HK-2 (cell line): Measurements from ENCODE around the gene DNMBP.

Source experiments
- DNase-seq: peaks from one replicate; pipeline ENCODE4 v3.0.0-alpha.2; 2018; ENCODE audit not compliant: unreplicated experiment

DNMBP gene, protein sequence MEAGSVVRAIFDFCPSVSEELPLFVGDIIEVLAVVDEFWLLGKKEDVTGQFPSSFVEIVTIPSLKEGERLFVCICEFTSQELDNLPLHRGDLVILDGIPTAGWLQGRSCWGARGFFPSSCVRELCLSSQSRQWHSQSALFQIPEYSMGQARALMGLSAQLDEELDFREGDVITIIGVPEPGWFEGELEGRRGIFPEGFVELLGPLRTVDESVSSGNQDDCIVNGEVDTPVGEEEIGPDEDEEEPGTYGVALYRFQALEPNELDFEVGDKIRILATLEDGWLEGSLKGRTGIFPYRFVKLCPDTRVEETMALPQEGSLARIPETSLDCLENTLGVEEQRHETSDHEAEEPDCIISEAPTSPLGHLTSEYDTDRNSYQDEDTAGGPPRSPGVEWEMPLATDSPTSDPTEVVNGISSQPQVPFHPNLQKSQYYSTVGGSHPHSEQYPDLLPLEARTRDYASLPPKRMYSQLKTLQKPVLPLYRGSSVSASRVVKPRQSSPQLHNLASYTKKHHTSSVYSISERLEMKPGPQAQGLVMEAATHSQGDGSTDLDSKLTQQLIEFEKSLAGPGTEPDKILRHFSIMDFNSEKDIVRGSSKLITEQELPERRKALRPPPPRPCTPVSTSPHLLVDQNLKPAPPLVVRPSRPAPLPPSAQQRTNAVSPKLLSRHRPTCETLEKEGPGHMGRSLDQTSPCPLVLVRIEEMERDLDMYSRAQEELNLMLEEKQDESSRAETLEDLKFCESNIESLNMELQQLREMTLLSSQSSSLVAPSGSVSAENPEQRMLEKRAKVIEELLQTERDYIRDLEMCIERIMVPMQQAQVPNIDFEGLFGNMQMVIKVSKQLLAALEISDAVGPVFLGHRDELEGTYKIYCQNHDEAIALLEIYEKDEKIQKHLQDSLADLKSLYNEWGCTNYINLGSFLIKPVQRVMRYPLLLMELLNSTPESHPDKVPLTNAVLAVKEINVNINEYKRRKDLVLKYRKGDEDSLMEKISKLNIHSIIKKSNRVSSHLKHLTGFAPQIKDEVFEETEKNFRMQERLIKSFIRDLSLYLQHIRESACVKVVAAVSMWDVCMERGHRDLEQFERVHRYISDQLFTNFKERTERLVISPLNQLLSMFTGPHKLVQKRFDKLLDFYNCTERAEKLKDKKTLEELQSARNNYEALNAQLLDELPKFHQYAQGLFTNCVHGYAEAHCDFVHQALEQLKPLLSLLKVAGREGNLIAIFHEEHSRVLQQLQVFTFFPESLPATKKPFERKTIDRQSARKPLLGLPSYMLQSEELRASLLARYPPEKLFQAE (N-terminal part only)

DNA sequence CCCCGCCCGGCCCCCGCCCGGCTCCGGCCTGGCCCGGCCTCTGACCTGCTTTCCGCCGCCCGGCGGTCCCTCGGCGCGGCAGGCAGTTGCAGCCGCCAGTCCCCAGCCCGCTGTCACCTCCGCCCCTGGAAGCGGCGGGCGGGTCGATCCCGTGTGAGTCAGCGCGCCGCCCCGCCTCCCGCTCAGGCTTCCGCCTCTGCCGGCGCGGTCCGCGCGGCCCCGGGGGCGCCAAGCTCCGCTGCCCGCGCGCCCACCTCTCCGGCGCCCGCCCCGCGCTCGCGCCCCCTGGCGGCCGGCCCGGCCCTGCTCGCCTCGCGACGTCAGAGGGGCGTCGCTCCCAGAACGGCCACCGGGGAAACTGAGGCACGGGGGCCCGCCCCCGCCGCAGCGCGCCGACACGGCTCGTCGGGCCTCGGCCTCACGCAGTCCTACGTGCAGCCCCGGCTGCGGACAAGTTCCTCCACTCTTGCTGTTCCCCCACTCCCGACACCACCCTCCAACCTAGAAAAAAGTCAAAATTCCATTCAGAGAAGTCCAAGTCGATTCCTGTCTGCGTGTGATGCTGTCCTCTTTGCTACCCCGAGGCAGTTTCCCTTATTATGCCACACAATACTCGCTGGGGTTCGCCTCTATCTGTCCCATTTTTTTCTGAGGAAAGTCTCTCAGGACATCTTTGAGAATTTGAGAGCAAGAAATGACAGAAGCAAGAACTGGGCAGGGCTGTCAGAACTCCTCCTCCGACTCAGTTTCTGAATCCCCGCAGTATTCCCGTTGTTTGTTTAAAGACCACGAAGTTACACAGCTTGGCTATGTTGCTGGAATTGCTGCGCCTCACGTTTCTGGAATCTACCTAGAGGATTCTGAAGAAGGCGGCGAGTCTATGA is at the start of gene DNMBP:
Gene DNMBP, minus strand, starts transcription at position 155 of the 884 bp plus-strand sequence. CDS start 37,823 bp downstream, outside the sequence.
- peak; percentile 86 for DNase-seq

DNA sequence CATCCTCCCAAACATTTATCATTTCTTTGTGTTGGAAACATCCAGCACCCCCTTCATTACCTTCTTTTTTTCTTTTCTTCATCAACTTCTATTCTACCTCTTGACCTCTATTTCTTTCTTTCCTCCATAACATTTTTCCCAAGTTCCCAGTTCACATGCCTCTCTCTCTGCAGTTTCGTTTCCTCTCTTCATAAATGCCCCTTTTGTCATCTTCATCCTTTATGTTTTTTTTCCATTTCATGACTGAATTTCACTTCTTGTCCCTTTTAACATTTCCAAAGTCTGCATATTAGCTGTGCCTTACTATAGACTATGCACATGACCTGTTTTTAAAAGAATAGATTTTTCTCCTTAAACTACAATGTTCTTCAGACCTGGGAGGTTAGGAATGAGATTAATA is 48.2 kb upstream of the DNMBP start:
- no peak for DNase-seq

DNA sequence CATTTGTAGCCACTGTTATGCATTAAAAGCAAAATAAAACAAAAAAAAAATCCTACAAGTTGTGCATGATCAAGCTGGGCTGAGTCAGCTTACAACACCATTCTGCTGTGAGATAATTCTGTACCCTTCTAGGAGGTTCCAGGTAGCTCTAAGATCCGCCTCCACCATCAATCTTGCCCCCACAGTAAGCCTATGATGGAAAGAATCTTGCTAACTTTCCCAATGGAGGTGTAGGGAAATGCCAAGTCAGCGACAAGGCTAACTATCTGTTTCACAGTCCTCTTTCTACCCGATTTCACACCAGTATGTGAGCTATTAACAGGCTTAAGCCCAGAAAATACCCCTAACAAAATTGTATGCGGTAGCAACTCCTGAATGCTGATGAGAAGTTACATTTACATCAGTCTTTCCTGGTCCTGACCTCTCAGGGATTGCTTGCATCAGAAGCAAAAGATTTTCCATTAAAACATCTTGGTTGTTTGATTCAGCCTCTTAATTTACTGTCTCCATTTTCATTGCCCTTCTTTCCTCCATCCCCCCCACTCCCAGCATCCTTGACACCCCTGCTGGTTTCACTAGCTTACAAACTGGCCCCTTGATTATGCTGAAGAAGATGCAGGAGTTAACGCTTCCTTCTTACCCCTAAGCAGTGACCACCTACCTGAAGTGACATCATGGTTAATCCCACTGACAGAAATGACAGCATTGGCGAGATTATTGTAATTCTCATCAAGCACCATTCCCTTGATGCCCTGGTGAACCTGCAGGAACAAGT is 44.1 kb upstream of the DNMBP start:
- DNase-seq, result no peak

DNA sequence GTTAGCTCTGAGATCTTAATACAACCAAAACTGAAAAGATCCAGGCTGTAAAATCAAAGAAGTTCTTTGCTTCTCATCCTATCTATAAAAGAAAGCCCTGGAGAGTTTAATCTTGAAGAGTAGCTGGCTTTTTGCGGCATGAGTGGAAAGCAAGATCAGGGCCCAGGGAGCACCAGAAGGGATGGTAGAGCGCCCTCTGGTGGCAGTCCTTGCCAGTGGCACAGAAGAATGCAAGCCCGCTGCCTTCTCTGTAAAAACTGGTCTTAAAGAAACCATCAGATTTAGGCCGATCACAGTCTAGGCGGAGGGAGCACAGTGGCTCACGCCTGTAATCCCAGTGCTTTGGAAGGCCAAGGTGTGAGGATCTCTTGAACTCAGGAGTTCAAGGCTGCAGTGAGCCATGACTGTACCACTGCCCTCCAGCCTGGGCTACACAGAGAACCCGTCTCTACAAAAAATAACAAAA is 36.3 kb upstream of the DNMBP start:
- DNase-seq, result peak; percentile 89

DNA sequence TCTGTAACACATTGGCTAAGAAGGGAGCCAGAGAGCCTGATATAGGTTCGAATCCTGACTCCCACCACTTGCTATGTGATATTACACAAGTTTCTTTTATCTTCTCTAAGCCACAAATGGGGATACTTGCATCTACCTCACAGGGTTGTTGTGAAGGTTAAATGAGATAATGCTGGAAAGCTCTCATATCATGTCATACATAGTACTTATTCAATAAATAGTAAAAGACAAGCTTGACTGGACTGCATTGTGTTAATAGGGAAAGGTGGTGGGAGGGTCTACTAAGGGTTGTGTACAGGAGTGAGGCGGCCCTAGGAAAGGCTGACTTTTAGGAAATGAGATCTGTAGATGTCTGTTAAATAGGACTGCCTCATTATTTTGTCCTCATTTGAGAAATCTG is 35.8 kb upstream of the DNMBP start:
- DNase-seq, result no peak

DNA sequence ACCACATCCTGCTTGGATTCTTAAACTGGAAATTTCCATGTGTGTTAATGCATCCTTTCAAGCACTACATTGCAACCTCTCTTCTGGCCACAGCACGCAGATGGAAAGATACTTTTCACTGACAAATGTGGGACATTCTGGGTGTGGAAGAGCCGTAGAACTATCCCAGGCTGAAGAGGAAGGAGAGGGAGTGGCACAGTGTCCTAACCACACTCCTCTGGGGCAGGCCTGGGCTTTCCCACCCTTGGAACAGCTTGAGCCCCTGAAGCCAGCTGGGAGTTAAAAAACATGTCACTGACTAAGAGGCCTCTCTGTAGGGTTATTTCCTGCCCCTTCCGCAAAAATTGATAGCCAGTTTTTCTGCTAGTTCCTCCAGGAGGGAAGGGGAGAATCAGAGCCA is 34.0 kb upstream of the DNMBP start:
- no peak for DNase-seq

DNA sequence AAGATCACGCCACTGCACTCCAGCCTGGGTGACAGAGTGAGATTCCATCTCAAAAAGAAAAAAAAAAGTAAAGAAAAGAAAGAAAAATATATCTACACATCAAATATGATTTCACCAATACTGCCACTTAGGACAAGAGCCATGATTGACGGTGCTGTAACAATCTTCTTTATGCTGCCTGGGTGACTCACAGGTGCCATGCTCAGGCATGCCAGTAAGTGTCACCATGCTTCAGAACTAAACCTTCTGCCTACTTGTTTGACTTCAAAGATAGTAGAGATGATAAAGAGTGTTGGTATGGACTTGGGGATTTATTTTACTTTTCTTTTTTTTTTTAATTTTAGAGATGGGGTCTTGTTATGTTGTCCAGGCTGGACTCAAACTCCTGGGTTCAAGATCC is 33.6 kb upstream of the DNMBP start:
- DNase-seq, result no peak

DNA sequence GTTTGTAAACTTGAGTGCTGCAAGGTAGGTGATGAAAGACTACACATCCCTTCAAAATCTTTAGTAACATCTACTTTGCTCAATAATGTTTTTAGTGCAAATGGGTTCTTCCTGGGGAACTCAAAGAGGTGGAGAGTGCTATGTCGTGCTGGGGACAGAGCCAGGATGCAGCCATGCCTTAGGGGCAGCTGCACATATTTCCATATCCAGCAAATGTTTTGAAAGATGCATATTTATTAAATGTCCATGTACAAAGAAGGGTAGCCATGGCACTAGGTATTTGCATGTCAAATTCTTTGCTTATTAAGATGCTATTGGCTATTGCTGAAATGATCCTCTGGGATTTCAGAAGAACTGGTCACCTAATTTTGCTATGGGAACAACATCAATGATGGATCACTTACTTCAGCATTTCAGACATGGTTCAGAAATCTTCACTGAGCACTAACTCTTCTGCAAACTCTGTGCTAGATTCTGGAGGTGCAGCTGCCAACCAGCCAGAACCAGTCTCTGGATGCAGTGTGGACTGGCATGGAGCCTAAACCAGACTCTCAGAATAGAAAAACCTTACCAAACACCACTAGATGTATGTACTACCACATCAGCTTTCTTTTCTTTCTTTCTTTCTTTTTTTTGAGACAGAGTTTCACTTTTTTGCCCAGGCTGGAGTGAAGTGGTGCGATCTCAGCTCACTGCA is 31.7 kb upstream of the DNMBP start:
- DNase-seq, result no peak

DNA sequence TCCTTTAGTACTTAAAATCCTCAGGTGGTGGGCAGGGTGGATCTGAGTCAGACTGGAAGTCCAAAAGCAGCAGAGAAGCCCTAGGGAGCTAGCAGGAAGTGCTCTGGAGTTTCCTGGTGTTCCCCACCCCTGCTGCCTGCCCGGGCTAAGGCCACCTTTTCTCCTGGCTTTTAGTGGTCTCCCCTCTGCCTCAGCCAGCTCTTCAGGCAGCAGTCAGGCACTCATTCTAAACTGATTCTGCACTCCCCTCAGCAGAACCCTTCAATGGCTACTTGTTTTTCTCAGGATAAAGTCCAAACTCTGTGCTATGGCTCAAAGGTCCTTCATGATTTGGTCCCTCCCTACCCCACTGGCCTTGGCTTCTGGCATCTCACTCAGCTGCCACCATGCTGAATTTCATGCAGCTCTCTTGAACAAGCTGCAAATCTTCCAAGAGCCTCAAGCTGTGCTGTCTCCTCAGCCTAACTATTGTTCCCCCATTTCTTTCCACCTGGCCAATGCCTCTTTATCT is 28.9 kb upstream of the DNMBP start:
- no peak for DNase-seq

DNA sequence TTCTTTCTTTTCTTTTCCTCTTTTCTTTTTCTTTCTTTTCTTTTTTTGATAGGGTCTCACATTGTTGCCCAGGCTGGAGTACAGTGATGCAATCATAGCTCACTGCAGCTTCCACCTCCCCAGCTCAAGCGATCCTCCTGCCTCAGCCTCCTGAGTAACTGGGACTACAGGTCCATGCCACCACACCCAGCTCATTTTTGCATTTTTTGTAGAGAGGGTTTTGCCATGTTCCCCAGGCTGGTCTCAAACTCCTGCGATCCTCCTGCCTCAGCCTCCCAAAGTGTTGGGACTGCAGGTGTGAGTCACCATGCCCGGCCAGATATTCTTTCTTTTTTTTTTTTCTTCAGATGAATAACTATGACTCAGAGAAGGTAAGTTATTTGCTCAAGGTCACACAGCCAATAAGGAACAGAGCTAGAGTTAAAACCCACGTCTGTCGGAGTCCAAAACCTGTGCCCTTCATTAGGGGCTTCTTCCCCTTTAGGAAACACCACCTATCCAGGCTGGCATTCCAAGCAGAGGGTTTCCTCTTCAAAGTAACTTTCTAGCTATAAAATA is 28.1 kb upstream of the DNMBP start:
- no peak for DNase-seq

DNA sequence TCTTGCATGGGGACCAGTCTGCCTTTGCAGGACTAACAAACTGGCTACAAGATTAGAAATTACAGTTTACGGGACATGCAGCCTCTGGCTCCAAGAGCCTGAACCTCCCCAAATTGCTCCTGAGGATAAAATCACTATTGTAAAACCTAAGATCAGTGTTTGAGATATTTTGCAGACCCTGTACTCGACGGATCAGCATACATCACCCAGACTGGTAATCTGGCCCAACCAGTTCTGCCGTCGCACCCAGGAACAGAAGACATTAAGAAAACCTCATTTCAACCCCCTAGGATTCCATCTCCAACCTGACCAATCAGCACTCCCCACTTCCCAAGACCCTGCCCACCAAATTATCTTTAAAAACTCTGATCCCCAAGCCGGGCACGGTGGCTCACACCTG is 27.1 kb upstream of the DNMBP start:
- no peak for DNase-seq

DNA sequence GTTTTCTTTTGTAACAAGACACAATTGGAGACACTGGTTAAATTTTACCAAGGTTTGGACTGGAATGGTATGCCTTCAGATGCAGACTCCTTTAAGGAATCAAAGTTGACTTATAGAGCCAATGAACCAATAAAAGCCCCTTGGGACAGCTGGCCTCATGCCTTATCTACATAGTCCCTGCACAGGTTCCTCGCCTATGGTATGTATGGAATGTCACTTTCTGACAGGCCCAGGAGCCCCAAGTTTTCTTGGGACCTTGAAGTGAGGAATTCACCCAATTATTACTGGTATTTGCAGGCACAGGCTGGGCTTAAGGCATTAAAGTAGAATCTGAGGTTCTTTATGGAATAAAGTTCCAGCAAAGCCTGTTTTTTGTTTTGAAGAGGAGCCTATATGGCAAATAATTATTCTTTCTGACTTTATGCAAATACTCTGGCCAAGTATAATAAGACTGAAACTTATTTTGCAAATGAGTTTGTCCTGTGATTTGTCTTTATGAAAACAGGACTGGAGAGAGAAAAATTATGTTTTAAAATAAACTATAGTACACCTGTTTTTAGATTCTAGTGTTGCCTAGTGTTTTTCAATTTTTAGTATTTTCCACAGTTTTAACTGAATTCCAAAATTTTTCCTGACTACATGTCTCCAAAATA is 24.1 kb upstream of the DNMBP start:
- DNase-seq, result no peak

DNA sequence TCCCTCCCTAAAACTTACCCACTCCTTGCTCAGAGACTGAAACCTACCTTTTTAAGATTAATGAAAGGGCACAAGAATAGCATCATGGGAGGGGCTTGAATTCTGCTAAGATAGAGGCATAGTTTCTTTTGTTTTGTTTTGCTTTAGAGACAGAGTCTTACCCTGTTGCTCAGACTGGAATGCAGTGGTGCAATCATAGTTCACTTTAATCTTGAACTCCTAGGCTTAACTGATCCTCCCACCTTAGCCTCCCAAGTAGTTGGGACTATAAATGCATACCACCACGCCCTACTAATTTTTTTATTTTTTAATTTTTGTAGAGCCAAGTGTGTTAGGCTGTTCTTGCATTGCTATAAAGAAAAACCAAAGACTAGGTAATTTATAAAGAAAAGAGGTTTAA is 17.7 kb upstream of the DNMBP start:
- DNase-seq, result no peak

DNA sequence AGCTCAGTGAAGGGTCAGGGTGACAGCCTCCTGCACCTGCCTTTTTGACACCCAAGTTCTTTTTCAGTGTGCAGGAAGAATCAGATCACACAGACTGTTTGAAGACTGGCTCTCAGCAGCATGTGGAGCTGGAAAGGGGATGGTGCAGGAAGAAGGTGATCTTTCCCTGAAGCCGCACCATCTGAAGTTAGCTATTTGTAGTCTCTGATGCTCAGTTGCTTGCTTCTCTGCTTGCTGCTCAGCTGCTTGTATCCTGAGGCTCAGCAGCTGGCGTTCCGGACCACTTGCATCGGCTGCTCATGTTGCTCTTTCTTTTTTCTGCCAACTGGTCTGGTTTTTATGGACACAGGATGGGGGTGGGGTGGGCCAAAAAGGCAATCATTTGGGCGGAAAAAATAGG is 15.8 kb upstream of the DNMBP start:
- no peak for DNase-seq

DNA sequence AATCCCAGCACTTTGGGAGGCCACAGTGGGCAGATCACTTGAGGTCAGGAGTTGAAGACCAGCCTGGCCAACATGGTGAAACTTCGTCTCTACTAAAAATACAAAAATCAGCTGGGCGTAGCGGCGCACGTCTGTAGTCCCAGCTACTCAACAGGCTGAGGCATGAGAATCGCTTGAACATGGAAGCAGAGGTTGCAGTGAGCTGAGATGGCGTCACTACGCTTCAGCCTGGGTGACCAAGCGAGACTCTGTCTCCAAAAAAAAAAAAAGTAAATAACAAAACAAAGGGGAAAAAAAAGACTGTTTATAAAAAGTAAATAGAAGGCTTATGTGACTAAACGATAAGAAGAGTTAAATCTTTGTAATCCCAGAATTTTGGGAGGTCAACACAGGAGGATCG is 15.0 kb upstream of the DNMBP start:
- no peak for DNase-seq

DNA sequence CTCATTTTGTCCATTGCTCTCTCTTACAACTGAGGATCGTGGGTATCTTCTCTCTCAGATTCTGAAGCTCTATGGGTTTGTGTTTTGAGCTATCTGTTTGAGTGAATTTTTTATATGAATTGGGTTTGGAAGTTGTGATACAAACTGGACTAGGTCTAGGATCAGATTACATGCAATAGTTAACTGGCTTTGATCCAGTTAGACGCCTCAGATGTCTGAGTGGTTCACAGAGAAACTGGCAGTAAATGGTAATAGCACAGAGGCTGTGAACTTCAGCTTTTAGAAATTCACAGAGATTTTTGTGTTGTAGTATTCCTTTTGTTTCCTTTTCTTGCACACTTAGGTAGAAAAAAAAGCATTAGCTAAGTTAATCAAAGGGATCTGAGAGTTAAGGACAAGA is 12.7 kb upstream of the DNMBP start:
- no peak for DNase-seq

DNA sequence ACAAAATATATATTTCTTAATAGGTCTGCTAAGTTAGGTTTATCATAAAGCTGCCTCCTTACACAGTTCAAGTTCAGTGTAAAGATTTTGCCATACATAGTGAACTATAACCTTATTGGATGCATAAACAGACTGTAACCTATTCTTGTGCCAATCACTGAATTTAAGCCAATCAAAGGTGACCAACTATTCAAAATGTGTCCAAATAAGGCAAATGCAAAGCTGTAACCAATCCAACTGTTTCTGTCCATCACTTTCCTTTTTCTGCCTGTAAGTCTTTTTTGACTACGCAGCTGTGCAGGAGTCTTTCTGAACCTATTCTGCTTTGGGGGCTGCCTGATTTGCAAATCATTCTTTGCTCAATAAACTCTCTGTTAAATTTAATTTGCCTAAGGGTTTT is 11.6 kb upstream of the DNMBP start:
- no peak for DNase-seq

DNA sequence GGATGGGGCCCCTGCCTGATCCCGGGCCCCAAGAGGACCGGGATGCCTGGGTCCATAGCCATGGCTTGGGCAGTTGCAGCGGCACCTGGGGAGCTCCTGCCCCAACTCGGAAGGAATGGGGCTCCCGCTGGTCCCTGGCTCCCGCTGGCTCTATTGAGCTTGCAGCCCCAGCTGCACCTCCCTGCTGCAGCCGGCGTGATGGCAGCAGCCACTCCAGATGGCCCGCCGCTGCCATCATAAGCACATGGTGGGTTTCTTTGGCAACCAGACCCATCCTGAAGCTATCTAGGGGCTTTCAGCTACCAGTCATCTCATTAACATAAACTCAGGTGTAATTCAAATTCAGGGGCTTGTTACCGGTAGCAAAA is 11.1 kb upstream of the DNMBP start:
- no peak for DNase-seq
